HG03066 (cell line): ENCODE results near the gene ATP5PB.

Source experiments
- ATAC-seq: cut with Tn5 transposase; IDR thresholded peaks from one replicate; pipeline ENCODE4 v1.9.1; 2021; ENCODE audit warnings: low read depth; ENCODE audit not compliant: unreplicated experiment

The ATP5PB gene

DNA sequence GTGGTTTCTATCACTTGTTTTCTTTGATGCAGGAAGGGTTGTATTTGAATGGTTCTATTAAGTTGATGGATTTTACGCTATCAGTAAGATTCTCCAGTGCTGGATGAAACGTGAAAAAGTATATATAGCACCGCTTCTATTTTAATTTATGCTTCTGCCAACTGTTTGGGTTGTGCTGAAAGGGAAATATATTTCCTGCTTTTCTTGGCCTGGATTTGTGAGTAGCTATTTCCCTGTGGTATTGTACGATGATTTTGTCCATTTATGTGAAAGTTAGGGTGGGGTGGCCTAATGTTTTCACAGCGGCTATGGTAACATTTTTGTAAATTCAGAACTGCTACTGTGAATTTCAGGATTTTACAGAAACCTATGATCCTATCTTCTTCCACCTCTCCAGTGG lies 24.8 kb downstream of the ATP5PB start:
- ATAC-seq, result no peak

DNA sequence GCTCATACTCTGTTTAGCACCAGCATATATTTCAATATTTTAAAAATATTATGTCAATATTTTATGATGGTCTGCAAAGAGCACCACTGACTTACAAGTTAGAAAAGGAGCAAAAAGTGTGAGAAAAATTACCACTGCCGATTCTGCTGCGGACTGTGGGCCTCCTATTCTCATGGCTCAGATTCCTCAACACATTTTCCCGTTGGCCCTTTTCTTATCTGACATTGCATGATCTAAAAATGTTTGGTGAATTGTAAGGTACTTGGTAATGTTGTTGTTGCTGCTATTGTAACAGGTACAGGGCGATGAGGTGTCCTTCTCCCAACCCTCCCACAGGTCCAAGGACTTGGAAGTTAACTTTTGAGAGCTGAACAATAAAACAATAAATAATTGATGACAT lies 25.3 kb downstream of the ATP5PB start:
- ATAC-seq, result no peak

GRCh38 chr1:111475701-111476100 lies 26.4 kb downstream of the ATP5PB start:
- ATAC-seq, result no peak

DNA sequence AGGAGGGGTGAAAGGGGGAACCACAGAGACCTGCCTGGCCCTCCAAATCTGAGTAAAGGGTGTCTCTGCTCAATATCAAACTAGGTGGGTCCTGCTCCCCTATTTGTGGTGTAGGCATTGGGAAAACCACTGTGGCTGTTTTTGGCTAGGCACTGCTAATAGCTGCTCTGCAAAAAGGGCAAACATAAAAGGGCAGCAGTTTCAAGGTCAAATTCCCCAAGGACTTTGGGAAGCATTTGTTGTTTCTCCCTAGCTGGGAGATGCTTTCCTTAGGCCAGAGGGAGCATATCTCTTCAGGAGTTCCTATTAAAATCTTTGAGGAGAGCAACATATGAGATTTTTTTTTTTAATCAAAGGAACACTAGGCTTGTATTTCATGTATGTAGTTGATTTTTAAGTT lies 26.9 kb downstream of the ATP5PB start:
- no peak for ATAC-seq

GRCh38 chr1:111476761-111477309 lies 27.6 kb downstream of the ATP5PB start:
- peak; percentile 81 for ATAC-seq

GRCh38 chr1:111480674-111481073 lies 31.4 kb downstream of the ATP5PB start:
- no peak for ATAC-seq

- ATAC-seq, result no peak
Measured at GRCh38 chr1:111481387-111482221, 32.3 kb downstream of the ATP5PB start.

GRCh38 chr1:111483166-111483565 lies 33.9 kb downstream of the ATP5PB start:
- ATAC-seq, result no peak

GRCh38 chr1:111483876-111484275 lies 34.6 kb downstream of the ATP5PB start:
- ATAC-seq, result no peak

DNA sequence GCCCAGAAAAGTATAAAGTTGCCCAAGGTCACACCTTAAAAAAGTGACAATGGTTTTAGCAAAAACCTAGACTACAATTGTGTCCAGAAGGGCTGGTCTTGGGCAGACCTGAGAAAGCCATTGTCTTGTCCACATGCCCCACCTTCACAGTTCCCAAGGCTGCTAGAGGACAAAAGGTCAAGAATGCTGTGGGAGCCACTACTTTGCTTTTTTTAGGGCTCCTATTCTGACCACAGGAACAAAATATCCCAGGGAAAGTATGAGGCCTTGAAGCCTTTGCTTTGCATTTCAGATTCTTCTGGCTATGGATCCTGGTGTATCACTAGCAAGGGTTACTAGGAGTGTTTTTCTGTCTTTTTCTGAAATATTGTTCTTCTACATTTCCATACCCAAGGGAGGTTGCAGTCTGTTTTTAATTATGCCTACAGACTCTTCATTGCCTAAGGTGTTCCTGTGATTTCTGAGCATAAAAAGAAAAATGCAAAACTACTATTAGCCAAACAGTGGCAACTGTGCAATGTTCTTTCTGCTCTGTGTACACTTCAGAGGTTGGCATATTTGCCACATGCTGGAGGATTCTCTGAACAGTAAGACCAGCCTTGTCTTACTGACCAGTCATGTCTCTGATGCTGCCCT lies 35.2 kb downstream of the ATP5PB start:
- ATAC-seq, result no peak

GRCh38 chr1:111486431-111486830 lies 37.2 kb downstream of the ATP5PB start:
- no peak for ATAC-seq

DNA sequence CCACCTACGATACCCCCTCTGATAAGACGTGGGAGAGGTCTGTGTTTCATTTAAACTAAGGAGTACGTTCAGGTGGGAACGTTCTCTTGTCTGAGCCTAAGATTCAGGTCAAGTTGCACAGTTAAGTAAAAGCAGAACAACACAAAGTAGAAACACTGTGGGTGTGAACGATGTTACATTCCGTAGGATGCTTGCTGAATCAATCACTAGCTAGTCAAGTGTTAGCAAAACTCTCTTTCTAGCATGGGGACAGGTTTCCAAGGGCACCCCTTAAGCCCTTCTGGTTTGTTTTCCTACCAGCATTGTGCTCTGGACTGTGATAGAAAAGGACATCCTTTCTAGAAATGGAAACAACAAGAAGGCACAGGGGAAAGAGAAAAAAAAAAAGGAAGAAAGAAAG lies 37.9 kb downstream of the ATP5PB start:
- no peak for ATAC-seq

DNA sequence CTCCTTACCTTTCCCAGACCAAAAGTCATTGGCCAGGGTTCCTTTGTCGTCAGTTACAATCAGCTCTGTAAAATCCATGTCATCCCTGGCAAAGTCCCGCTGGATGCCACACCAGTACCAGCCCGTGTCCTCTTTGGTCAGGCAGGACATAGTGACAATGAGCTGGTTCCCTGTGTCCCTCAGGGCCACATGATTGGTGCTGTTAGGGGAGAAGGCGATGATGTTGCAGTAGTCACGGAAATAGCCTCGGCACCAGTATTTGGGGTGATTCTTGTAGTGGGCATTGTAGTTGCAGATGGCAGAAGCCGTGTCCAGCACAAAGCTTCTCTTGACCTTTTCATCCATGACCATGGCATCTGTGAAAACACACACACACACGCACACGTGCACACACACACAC lies 39.4 kb downstream of the ATP5PB start:
- ATAC-seq, result no peak

DNA sequence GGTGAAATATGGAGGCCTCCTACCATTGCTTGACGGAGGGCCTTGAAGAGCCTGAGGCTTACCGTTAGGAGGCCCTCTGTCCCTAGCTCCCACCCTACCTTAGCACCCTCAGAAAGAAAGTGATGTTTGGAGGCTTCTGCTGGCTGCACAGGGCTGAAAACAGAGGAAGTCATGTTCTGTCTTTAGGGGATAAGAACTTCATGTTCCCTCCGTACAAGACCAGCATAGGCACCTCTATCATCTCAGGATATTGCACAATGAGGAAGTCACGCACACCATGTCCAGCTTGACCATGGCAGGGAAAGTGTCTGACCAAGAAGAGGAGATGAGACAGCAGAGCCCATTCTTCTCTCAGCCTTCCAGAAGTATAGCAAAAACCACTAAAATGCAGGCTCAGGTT lies 40.3 kb downstream of the ATP5PB start:
- ATAC-seq, result no peak

DNA sequence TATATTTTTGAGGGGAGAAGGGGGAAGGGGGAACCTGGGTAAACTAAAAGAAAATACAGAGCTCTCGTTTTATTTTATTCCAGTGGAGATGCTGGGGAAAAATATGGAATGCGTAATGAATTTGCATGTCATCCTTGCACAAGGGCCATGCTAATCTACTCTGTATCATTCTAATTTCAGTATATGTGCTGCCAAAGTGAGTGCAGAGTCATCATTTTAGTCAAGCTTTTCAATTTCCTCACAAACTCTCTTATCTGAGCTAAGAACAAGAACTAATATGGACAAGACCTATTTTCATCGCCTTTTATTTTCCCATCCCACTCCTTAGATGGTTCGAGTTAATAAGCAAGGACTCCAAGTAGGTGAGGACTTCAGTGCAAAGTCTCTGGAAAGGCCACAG lies 41.0 kb downstream of the ATP5PB start:
- no peak for ATAC-seq

GRCh38 chr1:111491070-111491469 lies 41.8 kb downstream of the ATP5PB start:
- ATAC-seq, result no peak

GRCh38 chr1:111496398-111496797 lies 47.1 kb downstream of the ATP5PB start:
- no peak for ATAC-seq

GRCh38 chr1:111497592-111497991 lies 48.3 kb downstream of the ATP5PB start:
- ATAC-seq, result no peak

GRCh38 chr1:111499026-111499785 lies 49.9 kb downstream of the ATP5PB start:
- no peak for ATAC-seq

- no peak for ATAC-seq
Measured at GRCh38 chr1:111501645-111502044, 52.4 kb downstream of the ATP5PB start.

GRCh38 chr1:111503585-111504060 lies 54.4 kb downstream of the ATP5PB start, which contains the start of the genes ADORA3 and TMIGD3:
Gene ADORA3 (minus strand): TSS chr1:111503633. CDS start chr1:111503354, 279 bp downstream.
Gene TMIGD3 (minus strand): TSS chr1:111503633. CDS start chr1:111503354, 279 bp downstream.
- ATAC-seq, result no peak
